PC-3 (cell line): ENCODE measurements around the gene COL7A1.

Experiments
- EZH2 ChIP-seq: fragments of 300-600 bp; sonication (generic); IDR thresholded peaks from one replicate; pipeline ENCODE4 v1.6.1; 2017; ENCODE audit warnings: antibody characterized with exemption, mild to moderate bottlenecking, low read length; ENCODE audit not compliant: unreplicated experiment
- EZH2phosphoT487 ChIP-seq: fragments of 300-600 bp; sonication (generic); IDR thresholded peaks from 2 replicates; pipeline ENCODE4 v1.6.1; 2018; ENCODE audit warnings: mild to moderate bottlenecking, antibody characterized with exemption, low read length, borderline replicate concordance
- TF ChIP-seq, protein P1 (sequence below): fragments of 300-600 bp; sonication (generic); conservative IDR thresholded peaks from 2 replicates; pipeline ENCODE4 v1.5.1; 2017; ENCODE audit warnings: antibody characterized with exemption, low read depth, mild to moderate bottlenecking, low read length

DNA sequence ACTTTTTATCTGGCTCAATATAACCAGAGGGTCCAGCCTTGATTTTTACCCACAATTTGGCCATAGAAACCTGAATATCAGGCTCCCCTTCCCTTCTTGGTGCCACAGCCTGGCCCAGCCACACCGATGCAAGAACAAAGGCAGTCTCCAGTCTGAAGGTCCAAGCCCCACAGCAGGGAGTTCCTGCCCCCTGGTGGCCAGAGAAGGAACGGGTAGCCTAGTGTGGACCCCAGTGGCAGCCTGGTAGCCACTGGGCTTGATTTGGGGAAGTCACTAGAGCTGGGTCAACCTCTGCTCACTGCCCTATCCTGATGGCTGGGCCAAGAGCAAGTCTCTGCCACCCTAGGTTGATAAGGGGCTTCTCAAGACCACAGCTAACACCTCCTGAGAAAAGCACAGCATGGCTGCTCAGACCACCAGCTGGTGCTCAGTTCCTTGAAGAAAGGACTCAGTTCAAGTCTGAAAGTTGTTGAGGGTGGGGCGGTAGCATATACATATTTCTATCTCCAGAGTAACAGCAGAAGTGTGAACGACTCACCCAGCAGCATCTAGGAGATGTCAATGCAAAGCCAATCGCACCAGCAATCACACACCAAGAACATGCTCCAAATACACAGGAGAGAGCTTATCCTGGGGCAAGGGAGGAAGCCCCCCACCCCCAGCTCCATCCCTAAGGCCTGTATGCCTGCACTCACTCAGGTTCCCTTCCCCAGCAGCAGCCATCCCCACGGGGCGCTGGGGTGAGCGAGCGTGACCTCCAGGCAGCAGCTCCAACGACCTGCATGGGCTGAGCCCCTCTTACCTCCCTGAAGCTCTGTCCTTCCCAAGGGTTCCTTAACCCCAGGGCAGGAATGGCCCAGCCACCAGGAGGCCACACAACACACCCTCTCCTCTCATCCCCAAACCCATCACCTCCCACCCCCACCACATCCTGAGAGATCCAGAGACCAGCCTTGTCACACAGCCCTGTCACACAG lies 46.1 kb downstream of the COL7A1 start:
- TF ChIP-seq, protein P1, sequence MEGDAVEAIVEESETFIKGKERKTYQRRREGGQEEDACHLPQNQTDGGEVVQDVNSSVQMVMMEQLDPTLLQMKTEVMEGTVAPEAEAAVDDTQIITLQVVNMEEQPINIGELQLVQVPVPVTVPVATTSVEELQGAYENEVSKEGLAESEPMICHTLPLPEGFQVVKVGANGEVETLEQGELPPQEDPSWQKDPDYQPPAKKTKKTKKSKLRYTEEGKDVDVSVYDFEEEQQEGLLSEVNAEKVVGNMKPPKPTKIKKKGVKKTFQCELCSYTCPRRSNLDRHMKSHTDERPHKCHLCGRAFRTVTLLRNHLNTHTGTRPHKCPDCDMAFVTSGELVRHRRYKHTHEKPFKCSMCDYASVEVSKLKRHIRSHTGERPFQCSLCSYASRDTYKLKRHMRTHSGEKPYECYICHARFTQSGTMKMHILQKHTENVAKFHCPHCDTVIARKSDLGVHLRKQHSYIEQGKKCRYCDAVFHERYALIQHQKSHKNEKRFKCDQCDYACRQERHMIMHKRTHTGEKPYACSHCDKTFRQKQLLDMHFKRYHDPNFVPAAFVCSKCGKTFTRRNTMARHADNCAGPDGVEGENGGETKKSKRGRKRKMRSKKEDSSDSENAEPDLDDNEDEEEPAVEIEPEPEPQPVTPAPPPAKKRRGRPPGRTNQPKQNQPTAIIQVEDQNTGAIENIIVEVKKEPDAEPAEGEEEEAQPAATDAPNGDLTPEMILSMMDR, result peak; percentile 97
- TF ChIP-seq EZH2 (no peak), EZH2phosphoT487 (no peak)
